DMS 273 (cell line): ENCODE measurements around the gene JUN.

Experiments used
- DNase-seq: peaks from one replicate; lab custom pipeline; 2025; ENCODE audit not compliant: unreplicated experiment; lab: John Stamatoyannopoulos, UW

Gene JUN

DNA sequence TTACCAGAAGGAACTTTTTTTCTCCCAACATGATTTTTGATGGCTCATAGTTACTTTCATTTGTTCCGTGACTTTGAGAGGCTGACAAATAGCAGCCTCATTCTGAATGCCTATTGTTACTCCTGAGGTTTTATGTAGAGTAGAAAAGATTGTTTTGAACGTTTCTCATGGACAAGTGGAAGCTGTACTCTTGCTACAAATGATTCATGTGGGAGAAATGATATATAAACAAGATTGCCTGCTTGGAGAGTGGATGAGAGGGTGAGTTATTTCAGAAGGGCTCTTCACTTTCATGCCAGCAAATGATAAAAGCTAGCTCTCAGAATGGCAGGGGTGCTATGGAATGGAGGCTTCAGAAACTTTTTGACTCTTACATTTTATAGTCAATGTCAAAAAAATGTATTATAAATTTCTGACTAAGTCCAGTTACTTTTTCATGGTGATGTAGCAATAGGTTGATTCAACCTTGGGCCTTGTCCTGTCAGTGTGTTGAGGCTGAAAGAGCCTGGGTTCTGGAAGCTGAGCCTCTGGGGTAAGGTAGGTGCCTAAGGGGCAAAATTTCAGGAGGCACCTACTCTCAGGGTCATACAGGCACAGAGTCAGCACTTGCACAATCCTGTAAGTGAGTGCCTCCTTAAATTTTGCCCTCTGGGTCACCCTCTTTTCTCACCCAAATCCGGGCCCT, 19.4 kb downstream of the JUN start:
- no peak for DNase-seq

DNA sequence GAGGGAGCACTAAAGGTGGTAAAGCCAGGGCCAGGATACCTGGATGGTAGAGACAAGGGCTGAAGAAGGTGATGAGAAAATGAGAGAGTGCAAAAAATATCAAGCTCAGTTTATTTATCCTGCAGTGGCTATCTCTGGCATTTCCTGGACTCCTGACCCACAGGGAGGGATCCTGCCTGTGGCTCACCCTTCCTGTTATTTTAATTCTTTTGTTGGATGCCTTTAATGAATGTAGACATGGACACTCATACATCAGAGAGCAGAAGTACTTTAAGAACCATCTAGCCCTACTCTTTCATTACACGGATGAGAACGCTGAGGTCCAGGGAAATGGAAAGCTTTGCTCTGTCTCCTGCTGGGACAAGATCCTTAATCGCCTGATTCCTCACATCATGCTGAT, 20.6 kb downstream of the JUN start:
- DNase-seq = no peak

DNA sequence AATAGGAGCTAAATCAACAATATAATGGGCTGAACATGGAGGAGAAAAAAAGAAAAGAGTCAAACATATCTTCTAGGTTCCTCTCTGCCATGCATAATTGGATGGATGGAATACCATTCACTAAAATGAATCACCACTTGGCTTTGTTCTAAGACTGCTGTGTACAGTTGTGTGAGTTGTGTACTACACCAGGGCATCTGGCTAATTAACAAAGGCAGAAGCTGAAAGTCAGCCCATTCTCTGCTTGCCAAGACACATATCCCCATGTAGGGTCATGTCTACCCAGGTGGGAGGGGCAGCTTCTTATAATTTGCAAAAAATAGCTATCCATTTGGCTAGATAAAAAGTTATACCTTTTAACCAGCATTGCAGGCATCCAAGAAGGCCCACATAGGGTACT, 21.0 kb downstream of the JUN start:
- no peak for DNase-seq

DNA sequence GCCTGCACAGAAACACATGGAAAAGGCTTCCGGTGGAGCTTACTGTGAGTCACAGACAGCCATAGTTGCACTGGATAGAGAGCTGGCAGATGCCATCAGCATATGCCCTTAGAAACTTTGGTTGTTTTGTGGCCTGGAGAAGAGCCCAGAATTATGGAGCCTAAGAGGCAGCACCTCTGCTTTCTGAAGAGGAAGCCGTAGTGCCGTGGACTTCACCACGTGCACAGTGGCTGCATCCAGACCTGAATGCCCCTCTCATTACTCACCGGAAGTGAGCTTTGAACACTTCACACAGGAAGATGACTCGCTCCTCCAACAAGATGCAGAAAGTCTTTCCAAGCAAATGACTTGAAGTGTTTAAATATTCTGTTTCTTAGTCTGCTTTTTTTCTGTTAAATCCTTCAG, 28.4 kb downstream of the JUN start:
- peak; percentile 91 for DNase-seq

DNA sequence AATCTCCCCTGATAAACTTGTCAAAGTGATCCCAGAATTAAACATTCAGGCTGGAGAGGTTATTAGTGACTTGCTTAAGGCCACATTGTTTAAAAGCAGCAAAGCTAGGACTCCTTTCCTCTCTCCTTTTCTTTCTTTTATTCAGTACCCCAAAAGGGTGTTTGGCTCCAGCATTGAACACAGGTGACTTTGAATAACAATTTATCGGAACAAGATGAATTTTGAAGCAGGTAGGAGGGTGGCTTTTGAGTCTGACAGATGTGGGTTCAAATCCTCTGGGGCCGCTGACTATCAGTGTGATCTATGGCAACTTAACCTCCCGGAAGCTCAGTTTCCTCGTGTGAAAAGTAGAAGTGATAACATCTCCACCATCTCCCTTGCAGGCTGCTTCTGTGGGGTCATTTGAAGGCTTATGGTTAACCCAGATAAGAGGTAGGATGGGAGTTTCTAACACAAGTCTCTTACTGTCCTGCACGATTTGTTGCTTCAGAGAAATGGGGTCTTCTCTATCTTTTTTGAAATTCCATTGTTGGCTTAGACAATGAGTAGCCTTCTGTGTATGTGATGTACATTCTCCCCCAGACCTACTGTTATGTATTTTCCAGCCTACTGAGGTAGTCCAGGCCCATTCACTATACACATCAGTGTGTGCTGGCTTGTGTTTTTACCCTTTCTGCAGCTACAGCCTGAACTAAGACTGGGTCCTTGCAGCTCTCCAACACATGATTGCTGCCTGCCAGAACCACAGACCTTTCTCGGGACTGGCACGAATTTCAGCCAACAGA, 29.0 kb downstream of the JUN start:
- DNase-seq = no peak

DNA sequence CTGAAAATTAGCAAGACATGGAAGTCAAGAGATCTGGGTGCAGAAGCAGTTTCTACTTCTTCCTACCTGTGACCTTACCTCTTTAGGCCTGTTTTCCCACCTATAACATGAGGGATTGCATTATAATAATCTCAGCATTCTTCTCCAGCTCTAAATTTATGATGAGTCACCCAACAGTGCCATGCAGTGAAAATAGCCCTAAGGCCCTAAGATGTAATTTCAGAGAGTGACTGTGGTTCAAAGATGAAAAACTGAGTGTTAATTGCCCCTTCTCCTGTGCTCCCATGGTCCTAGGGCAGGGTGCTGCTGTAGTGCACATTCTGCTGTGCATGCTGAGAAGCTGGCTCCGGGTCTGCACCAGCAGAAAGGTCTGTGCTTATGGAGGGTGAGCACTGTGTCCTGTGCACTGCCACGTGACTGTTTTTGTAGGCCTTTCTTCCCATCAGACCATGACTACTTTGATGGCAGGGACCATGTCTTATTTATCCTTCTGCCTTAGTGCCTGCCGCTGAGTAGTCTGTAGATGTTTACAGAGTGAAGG, 29.7 kb downstream of the JUN start:
- no peak for DNase-seq

DNA sequence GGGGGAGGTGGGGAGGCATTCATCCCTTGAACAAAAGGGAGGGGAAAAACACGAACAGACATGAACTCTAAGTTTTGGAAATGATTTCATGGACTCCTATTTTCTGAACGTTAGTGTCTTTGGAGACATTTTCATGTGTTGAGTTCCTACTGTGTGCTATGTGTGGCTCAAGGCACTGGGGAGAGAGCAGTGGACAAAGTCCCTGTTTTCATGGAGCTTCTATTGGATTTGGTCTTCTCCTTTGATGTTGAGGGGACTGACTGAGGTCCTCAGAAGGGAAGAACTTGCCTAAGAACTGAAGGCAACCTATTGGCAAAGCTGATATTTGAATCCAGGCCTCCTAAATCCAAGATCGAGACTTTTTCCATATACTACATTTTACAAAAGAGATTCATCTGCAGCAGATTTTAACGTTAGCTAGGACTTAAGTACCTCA, 30.4 kb downstream of the JUN start:
- DNase-seq = no peak

DNA sequence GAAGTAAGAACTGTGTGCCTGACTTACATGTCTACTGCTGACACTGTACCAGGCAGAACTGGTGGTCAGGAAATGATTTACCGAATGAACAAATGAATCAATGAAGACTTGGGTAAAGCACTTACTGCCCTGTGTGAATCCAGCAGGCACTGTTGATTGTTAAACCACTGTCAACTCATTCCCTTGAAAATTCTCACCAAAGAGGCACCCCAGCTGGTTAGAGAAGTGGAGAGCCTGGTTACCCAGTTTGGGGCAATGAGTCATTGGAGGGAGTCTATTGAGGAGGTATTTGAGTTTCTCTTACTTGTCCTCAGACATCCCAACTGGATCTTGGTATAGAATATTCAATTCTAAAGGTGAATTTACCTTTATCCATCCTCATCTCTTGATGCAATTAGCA, 34.2 kb downstream of the JUN start:
- no peak for DNase-seq

DNA sequence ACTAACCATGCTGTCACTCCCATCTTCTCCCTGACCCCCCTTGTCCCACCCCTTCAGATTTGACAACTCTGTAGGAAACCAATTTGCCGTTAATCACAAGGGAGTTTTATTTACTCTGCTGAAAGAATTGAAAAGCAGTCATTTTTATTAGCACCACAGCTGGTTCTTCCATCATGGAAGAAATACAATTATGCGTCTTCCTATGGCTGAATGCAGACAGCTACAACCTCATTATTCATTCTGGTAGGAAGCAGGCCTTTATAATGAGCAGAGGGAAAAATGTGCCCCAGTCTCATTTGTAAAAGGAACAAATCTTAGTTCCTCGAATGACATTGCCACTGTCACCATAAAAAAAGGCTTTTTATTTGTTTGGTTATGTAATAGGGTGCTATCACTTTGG, 35.2 kb downstream of the JUN start:
- no peak for DNase-seq

DNA sequence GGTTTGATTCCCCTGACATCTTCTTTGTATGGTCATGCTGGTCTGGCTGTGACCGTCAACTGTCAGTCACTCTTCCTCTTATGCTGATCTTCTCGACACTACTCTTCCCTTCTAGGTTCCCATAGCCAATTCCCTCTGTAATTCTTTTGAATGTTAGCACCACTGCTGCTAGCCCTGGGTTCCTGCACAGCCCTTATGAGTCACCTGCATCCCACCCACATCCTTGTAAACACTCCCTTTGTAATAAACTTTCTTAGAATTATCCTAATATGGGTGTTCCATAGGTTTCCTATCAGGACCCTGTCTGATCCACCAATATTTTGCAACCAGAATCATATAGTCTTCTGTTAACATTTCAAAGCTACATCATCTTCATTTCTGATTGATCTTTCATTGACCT, 37.1 kb downstream of the JUN start:
- no peak for DNase-seq

DNA sequence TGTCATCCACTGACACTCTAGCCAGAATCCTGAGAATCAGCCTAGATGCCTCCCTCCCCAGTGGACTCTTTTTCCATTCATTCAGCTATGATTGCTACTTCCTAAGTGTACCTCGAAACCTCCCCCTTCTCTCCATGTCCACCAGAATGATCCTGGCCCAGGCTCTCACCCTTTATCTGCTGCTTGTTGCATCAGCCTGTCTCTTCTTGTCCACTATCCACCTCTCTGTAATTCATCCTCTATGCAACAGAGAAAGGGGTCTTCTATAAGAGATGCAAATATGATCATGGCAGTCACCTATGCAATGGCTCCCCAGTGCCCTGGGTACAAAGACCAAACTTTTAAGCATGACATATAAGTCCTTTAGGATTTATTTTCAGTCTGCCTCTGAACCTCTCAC, 37.7 kb downstream of the JUN start:
- DNase-seq = no peak

DNA sequence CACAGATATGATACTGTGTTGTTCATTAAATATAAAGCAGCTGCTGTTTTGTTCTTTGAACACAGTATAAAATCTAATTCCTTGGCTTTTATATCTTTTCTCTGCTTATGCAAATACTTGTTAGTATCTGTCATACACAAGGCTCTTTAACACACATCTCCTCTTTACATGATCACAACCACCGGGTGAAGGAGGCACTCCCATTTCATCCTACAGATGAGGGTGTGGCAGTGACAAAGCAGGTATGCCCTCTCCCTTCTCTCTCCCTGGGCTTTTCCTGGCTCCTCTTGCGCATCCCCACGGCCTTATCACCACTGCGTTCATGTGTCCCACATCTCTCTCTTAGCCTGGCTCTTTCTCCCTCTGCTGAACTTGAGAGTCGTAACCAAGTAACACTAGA, 38.2 kb downstream of the JUN start:
- DNase-seq = no peak

DNA sequence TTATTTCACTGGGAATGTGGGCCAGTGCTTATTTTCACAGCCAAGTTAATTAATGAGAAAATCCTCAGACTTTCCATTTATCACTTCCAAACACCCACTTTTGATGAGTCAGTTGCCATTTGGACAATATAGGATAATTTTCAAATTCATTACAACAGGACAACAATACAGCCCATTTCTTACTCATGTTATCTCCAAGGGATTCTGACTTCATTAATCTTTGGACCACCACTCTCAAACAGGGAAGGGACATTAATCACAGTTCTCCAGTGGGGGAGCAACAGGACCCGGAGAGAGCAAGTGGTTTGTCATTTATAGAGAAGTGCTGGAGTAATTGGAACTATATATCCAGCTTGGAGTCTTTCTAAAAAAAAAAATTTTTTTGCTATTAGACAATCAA, 38.7 kb downstream of the JUN start:
- DNase-seq = no peak

DNA sequence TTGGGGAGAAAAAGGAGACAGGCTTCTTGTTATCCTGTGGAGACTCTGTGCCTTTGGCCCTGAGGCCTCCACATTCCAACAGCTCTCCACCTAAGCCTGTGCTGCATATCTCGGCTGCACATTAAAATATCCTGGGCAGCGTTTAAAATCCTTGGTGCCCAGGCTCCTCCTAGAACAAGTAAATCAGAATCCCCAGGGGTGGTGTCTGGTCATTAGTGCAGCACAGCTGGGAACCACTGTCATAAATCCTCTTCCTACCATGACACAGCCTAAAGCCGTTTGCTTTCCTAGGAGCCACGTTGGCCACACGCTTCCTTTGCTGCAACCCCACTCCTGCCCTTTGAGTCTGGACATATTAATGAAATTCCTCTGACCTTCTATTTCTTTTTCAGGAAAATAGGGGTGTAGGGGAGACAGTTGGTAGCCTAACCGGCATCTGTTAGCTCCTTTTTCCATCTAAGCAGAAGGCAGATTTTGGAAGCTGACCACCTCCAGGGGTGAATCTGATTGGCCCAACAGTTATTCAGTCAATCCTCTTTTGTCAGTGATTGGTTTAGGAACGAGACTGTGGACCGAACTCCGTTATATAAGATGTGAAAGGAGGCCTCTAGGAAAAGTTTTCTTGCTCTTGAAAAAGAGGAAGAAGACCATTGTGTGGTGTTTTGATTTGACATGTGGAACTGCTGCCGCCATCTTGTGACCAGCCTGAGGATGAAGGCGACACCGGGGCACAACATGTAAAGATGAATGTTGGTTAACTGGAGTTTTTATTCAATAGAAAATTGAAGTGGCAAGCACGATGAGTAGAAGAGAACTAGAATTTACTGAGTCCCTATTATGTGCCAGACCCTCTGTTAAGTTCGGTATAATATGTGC, 41.9 kb downstream of the JUN start:
- DNase-seq = no peak

DNA sequence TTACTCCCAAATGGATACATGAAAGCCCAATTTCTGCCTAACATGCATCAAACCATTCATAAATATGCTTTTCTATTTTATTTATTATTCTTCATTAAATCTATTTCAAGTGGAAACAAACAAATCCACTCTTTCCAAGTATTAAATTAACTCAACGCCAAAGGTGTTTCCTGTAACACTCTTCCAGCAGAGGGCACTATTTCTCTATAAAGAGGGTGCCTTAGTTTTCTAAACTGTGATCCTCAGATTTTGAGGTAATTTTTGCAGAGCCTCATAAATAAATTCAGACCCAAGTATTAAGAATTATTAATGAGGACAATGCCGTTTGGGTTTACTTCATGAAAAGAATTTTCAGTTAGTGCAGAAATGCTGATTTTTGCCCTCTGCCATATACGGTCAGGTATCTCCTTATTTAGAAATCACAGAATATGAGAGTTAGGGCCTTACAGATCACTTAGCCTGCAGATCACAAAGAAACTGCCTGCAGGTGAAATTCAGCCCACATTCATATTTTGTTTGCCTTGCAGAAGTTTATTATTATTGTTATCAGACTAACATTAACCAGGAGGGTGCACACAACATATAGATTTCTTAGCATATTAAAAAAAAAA, 43.9 kb downstream of the JUN start:
- DNase-seq = peak; percentile 92

DNA sequence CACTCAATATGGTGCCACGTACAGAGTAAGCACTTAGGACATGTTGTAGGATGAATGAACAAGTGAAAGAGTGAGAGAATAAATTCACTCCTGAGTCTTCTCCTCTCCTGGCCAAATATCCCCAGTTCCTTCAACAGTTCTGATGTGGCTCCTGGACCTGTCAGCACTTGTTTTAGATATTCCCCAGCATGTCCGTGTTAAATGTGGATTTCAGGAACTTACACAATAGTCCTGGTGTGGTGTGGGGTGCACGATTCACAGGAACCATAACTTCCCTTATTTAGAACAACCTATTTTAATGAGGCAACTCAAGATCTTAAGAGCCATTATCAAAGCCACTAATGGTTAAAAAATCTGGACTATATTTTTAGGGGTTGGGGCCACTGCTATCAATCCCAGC, 45.0 kb downstream of the JUN start:
- no peak for DNase-seq

DNA sequence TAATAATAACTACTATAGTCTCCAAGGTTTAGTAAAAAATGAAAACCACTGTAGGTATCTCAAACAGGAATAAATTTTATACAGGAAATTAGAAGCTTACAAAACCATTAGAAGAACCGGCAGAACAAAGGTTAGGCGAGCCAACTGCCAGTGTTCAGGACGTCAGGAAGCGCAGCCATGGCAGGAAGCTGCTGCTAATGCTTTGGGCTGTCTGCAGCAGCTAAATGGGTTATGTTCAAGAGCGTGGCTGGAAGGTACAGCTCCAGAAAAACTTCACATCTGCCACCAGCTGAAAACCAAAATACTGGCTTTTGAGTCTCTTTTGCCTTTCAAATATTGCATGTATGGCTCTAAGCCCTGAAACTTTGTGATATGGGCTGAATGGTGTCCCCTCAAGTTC, 48.3 kb downstream of the JUN start:
- DNase-seq = no peak

DNA sequence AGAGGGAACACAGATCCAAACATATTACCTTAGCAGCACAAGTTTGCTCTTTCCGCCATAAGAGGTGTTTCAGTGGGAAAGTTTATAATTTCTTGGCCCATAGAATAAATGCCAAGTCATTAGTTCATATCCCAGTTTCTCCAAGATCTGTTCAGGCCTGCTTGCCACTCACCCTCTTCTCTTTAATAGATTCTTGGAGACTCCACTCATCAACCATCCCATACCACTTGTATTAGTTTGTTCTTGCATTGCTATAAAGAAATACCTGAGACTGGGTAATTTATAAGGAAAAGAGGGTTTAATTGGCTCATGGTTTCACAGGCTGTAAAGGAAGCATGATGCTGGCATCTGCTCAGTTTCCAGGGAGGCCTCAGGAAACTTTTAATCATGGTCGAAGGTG, 49.2 kb downstream of the JUN start:
- DNase-seq = no peak

DNA sequence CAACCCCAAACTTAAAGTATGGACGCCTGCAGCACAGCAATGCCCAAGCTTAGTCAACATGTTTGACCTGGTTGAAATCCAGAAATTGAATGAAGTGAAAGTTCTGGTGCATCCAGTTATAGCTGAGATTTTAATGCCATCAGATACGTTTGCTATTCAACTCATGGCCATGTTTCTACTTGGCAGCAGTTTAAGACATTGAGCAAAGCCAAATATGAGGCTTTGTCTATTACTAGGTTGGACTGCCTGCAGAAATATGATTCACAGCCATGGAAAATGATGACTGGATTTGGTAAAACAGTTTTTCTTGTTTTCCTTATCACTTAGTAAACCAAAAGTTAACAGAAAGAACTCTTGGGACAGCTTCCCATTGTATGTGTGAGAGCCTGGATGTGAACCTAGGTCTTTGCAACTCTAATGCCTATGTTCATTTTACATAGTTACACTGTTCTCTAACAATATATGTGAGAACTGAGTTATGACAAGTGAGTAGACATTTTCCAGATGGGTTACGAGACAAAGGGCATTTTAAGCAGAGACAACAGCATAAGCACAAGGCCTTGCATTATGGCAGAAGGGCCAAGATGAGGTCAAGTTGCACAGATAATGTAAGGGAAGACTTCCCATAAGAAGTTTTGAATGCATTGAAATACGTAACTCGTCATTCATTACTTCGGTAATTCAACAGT, 51.6 kb downstream of the JUN start:
- DNase-seq = no peak
